NCI-H1092 treated with DMSO at 0.1 percent for 48 hours (cell line): ENCODE measurements around the gene CELF2.
"Not testable (repeated sequence)": the region's sequence is repeated elsewhere in the genome, so short reads cannot be mapped to it uniquely, and the experiment has no call there.

Experiments used
- DNase-seq: peaks from one replicate; lab custom pipeline; 2025; lab: John Stamatoyannopoulos, UW

Gene CELF2

DNA sequence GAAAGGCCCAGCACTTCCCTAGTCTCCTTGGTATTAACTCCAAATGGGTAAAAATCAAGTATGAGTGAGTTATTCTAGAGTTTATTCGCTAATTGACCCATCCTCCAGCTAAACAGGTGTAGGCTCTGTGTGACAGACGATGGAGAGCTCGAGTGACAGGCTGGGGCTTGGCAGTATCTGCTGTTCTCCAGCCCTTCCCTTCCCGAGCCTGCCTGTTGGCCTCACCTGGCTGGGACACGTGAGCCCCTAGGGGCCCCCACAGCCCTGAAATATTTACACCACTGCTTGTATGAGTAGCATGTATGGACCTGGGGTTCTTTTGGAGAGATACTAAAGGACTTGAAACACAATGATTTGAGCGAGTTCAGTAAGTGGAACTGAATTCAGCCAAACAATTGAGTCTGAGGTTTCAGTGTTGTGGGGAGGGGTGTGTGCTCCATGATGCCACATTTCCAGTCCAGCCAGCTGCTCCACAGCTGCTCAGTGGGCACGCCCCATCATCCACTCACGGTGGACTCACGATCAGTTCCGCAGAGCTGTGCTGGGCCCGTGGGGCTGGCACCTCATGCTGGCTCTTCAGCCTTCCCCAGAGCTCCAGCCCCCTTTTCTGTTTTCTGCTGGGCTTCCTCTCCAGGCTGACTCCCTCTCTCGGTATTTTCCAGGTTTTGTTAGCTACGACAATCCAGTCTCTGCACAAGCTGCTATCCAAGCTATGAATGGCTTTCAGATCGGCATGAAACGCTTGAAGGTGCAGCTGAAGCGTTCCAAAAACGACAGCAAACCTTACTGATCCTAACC is 310.8 kb downstream of the CELF2 start:
- DNase-seq: no peak

DNA sequence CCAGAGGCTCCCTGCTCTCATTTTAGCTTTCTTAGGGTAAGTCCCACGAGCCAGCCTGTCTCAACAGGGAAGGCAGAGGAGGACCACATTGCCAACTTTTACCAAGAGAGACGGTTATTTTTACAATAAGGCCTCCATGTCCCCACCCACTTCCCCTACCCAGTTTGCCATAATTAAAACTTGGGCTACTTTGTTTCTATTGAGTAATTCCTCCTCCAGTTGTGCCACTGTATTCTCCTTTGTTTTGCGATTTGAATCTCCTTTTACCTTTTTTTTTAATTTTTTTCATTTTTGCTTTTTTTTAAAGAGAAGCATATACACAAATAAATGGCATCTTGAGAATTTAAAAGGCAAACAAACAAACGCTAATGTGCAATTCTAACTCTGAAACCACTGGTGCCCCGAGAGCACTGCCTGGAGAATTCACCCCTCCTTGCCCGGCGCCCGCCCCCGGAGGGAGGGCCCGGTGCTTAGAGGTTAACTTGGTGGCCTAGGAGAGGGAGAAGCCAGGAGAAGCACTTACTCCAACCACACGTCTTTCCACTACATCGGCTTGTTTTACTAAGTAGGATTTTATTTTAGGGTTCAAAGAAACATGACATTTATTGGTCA is 311.5 kb downstream of the CELF2 start:
- no peak for DNase-seq

DNA sequence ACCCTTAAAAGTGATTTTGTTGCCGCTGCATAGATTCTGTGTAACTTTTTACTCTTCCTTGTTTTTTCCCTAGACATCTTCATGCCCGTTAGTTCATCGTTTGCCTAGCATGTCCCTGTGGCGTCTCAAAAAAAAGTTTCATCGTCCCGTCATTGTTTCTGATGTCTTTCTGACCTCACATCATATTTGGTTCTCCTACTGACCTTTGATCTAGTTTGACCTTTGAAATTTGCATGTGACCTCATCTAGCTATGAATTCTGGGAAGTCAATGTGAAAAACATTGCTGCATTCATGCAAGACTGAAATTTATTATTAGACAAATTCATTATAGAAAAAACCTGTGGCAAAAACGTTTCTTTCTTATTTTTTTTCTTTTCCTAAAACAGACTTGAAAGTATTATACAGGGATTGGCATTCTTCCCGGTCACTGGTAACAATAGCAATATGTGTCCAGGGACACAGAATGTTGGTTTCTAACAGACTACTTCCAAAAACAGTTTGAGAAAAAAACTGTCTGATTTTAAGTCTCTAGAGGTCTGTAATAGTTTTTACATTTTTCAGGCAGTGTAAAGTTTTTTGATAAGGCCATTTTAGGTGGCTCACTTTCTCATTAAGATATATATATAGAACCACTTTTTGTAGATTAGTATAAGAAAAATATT is 312.8 kb downstream of the CELF2 start:
- no peak for DNase-seq

DNA sequence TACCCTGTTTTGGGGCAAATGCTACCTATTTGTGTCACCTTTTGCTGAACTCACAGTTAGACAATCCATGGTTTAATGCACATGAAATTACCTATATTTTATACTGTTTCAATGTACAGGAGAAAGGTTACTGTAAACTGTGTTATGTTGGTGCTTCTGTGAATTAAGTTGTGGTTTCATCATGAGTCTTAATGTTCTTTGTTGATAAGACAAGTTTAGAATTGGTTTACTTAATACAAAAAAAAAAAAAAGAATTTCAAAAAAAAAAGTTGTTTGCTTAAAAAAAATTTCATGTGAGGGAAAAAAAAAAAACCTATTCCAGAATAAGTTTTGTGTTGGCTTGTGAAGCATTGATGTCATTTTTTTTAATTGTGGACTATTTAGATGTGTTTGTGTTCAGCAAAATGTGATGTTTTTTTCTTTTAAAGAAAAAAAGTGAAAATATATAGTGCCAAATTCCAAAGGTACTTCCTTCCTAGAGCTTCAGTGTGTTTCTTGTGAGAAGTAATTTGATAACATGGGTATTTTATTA is 313.4 kb downstream of the CELF2 start:
- DNase-seq: no peak

DNA sequence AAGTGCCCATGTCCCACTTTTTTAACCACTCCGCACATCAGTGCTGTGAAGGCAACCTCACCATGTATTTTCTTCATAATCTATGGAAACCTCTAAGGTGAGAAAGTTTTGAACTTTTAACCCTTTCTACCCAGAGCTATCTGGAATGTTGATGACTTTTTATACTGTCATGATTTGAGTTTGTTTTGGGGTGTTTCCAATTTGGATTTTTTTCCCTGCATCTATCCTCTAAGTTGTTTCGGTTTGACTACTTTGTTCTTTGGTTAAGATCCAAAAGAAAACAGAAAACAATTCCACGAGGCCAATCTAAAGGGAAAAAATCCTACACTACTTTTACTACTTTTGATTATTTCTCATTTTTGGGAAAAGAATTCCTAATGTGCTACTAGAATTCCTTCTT is 314.1 kb downstream of the CELF2 start:
- no peak for DNase-seq

DNA sequence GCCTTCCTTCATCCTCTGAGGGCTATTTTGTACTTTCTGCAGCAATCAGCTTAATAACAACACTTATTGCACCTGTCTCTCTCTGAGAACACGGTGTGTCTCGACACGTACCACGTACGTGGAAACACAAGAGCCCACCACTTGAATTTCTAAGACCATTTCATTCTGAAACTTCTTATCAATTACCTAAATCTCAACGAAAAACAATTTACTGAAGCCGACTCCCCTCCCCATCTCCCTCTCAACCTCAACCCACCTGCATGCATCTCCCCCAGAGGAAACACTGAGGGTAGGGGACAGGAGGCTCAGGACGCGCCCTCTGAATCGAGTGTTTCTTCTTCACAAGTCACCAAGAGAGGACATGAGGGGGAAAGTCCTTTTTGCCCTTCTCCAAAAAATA is 315.2 kb downstream of the CELF2 start:
- no peak for DNase-seq

DNA sequence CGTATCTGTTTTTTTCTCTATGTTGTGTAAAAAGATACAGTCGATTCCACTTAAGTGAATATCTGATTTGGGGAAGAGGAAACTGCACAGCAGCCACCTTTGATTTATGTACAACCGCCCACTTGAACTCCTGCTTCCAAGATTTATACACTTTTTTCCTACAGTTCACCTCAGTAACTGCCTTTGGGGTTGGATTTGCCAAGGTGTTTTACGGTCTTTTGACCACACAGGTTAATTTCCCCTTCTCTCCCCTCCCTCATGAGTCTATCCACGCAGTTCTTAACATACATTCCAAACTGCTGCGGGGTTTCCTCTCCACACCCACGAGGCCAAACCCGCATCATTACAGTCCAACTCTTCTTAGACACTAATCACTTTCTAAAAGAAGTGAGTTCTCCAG is 316.8 kb downstream of the CELF2 start:
- DNase-seq: no peak

DNA sequence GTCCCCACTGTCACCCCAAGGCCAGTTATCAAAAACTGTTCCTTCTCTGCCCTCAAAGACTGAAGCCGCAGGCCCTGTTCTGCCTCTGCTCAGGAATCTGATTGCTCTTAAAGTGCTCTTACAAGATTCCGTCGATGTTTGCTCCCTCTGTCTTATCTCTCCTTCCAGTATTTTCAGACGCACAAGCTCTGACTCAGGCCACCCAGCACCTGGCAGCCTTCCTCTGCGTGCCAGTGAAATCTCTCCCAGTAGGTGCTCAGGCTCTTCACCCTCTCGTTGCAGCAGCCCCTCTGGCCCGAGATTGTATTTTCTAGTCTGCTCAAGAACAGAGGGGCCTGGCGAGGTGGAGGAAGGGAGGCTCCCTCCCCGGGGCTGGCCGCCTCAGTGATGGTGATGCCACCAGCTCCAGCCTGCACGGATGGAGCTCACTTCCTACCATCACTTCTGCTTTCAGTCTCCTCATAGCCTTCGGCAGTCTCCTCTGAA is 317.5 kb downstream of the CELF2 start:
- no peak for DNase-seq

DNA sequence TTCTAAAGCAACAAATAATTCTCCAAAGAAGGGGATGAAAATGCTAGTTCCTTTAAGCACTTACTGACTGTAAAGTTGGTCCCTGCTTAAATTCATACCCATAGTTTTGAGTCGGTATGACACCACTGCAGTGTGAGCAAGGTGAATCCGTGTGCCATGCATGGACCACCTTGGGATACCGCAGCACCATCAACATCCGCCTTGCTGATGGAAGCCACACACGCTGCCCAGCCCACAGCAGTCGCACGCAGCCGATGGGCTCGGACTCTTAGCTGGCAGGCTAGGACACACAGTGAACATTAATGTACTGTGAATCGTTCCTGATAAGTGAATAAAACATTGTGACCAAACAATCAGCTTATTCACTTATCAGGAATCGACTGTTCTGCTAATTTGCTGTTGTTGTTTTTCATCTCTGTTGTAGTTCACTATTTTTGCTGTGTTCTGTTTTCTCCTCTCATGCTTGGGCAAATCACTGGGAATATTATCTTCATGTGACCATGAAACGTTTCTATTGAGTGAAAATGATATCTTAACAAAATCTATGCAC is 318.3 kb downstream of the CELF2 start:
- no peak for DNase-seq

DNA sequence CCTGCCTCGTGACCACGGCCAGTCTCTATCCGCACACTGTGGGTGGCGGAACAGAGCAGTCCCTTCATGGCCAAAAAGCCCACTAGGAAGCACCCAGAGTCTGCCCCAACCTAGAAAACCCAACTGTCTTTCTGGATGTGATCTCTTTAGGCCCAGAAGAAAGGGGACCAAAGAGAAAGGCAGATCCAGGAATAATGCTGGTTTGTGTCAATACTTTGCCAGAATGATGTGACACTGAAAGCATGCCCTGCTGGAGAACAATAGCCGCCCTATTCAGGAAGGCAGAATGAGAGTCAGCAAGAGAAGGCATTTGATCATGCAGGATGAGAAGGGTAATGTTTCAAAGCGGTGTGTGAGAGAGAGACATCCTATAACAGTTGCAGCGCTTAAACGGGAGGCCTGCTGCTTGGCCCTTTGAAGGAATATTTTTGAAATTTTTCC is 319.1 kb downstream of the CELF2 start:
- no peak for DNase-seq

DNA sequence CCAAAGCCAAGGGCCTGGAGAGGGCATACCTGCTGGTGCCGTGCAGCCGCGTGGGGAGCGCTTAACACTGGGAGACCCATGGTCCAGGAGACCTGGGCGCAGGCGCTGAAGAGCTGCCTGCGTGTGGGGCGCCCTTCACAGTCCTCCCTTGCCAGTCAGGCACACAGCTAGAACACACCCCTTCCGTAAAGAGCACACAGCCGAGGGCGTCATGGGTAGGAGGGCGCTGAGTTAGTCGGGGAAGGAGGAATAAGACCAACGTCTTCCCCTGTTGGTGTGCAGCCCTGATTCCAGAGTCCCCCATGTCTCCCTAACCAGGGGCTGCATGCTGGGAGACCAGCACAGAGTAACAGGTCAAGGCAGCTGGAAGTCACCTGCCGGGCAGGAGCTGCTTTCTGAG is 319.8 kb downstream of the CELF2 start:
- DNase-seq: no peak

DNA sequence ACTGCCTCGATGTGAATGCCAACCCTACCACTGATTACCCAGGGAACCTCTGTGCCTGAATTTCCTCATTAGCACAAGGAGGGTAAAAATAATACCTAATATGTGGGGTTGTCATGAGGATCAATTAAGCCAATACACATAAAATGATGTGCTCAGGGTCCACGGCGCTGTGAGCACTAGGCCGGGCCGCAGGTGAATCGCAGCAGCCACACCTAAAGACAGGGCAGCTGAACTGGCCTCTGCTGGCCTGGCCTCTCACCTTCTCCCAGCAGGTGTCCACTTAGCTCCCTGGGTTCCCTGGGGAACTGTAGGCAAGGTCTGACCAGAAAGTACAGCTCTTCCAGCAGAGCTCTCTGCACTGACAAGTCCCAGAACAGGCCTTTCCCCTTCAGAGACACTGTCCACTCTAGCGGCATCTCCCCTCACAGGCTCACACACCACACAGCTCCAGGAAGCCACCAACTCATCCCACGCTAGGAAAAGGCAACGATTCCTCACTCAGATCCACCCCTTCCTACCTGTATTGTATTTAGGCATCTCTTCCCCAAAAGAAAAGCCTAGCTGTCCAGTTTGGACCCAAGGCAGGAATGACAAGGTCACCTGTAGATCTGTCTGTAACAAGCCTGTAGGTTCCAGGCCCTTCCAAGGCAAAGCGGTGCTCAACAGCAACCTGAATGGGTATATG is 320.6 kb downstream of the CELF2 start:
- no peak for DNase-seq

DNA sequence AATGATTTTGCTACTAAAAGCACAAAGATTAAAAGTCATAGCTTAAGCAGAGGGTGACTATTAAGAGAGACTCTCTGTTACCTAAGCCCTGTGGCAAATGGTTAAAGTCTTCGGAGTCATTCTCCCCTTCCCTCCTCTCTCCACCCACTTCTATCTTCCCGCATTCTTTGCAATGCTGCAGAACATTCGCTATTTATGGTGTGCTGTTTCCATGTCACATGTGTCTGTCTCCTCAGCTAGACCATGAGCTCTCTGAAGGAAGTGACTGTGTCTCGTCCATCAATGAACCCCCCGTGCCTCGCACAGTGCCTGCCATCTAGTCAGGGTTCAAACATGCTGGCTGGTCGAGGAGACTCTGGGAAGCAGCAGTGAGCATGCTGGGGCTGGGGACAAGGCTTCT is 321.3 kb downstream of the CELF2 start:
- no peak for DNase-seq

DNA sequence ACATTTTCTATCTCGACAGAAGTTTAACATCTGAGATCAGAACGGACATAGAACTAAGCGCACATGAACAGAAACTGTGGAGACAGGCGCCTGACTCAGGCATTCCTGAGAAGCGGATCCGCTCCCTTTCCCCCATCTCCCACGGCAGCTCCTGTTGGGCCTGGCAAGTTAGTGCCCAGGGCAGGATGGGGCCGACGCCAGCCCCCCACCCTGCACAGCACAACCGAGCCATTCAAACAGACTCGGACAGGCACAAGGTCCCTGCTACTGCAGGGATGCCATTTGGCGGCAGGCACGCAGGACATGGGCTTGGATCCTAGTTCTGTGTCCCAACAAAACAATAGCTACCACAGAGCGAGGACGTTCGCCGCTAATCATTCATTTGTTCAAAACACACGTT is 322.0 kb downstream of the CELF2 start:
- no peak for DNase-seq

DNA sequence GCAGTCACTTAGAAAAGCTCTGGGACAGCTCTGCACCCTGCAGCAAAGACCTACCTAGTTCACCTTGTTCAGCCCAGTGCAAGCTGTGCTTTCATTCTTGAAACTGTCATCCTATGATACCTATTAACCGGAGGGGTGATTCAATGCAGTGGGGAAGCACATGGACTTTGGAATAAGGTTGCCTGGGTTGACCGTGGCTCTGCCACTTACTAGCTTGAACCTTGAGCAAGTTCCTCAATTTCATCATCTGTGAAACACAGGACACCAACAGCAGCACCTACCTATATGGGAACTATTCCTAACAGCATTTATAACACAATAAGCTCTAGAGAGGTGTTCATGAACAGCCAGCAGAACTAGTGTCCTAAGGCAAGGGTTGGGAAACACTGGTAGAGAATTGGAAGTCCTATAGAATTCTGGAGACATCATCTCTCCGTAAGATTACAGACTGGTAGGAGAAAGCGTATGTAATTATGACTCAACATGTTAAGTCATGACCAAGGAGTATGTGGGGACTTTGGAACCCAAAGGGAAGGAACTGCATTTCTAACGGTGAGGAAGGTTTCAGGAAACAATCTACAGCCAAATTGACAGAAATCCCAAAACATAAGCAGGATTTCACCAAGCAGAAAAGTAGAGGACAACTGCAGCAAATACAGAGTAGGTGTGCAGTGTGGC is 323.8 kb downstream of the CELF2 start:
- DNase-seq: no peak

DNA sequence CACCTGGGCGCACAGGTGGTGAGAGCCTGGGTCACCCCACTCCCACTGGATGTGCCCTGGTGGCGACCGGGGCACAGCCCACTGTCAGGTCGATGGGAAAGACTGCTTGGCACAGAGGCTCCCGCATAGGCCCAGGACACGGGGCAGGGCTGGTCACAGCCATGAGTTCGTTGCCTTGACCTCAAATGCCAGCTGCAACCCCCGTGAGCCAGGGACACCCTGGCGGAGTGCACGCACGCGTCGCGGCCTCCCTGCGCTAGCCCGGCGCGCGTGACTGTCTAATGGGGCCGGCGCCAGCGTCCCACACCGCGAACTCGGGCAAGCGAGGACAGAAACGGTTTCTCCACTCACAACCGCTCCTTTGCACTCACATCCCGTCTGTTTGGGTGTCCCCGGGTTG is 326.4 kb downstream of the CELF2 start:
- DNase-seq: no peak

DNA sequence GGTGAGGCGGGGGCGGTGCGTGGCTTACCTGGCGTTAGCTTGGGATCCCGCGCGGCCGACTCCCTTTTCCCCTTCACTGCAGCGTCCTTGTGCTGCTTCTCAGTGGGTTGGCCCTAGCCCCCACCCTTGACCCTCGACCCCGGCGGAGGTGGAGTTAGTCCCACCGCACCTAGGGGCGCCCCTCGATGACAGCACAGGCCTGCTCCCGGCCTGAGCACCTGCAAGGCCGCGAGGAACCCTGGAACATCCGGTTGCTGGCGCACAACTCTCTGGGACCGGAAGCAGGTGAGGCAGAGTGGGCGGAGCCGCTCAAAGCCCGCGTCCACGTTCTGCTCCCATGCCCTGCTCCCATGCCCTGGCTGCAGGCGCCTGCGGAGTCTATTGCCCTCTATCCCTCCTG is 326.9 kb downstream of the CELF2 start:
- no peak for DNase-seq

DNA sequence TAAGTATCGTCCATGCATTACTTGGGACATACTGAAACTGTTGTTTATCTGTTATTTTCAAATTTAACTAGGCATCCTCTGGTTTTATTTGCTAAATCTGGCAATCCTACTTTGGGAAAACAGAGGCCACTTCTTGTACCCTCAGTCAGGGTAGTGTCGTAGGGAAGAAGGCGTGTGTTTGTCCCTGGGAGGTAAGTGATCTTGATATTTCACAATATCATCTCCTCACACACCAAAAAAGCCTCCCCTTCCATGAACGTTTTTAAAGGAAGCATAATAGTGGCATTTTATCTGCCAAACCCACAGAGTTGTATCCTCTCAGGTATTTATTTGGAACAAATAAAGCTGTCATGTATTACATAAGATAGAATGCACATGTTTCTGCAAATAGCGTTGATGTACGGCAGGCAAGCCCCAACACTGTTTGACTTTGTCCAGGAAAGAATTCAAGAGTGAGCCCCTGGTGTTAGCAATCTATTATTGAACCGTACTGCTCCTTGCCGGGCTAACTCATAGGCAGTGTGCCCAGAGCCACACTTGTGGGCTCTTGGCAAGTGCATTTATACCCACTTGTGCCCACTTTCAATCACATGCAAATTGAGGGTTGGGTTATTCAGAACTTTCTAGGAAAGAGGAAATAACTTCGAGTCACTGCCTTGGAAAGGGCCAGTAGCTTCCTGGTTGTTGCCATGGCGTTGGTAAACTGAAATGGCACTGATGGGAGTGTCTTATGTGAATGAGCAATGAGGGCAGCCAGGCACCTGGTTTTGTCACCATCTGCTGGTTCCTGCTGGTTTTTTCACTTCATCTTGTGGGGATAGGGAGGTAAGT is 327.8 kb downstream of the CELF2 start:
- DNase-seq: no peak

DNA sequence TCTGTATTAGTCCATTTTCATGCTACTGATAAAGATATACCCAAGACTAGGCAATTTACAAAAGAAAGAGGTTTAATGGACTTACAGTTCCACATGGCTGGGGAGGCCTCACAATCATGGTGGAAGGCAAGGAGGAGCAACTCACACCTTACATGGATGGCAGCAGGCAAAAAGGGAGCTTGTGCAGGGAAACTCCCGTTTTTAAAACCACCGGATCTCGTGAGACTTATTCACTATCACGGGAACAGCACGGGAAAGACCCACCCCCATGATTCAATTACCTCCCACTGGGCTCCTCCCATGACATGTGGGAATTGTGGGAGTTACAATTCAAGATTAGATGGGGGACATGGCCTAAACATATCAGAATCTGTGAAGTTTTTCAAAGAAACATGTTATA is 329.9 kb downstream of the CELF2 start:
- not testable (repeated sequence) for DNase-seq

DNA sequence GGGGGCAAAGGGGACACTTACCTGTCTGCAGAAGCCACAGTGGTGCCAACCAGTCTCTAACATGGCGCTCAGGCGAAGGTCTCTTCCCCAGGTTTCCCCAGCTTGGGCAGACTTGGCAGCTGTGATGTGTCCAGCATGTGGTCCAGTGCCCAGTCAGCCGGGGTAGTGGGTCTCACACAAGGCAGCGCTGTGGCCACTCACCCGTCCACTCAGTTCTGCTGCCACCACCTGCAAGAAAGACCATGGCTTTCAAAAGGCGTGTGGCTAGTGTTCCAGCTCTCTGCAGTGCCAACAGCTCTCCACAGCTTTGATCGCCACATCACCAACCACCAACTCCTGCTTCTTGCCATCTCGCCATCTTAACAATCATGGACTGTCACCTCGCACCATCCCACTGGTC is 334.1 kb downstream of the CELF2 start:
- no peak for DNase-seq
